ENCODE results near the gene DLG5.

Gene DLG5

GRCh38 chr10:77859200-77859864, 67.2 kb downstream of the DLG5 start:
- TF ChIP-seq CREB1 (IDR thresholded peaks at IDR 0.05; ENCODE audit: low read depth) = no peak
- TF ChIP-seq REST (IDR thresholded peaks at IDR 0.05; ENCODE audit: low read depth) = no peak
- TF ChIP-seq NFIC (IDR thresholded peaks at IDR 0.05) = no peak

- TF ChIP-seq NFIC (IDR thresholded peaks at IDR 0.05) (peak; percentile 62), REST (IDR thresholded peaks at IDR 0.05; ENCODE audit: low read depth) (no peak), EGR1 (IDR thresholded peaks at IDR 0.05) (no peak), TCF12 (IDR thresholded peaks at IDR 0.05; ENCODE audit: low read depth) (peak; percentile 80), TAF1 (IDR thresholded peaks at IDR 0.05; ENCODE audit: low read depth) (no peak), CREB1 (IDR thresholded peaks at IDR 0.05; ENCODE audit: low read depth) (peak; percentile 83), EP300 (IDR thresholded peaks at IDR 0.05; ENCODE audit: borderline replicate concordance) (peak; percentile 68), MAX (IDR thresholded peaks at IDR 0.05) (peak; percentile 87), RAD21 (IDR thresholded peaks at IDR 0.05; ENCODE audit: low read depth) (peak; percentile 22; the same call in 1 of the 2 replicates), ZBTB7A (IDR thresholded peaks at IDR 0.05; ENCODE audit: low read depth) (no peak), TEAD4 (IDR thresholded peaks at IDR 0.05) (peak; percentile 57), FOXM1 (IDR thresholded peaks at IDR 0.05; ENCODE audit: borderline replicate concordance, low read depth) (0 out of 2 replicates have a peak, but pooled peaks have one; percentile 38), CEBPB (IDR thresholded peaks at IDR 0.05) (peak; percentile 97), YY1 (IDR thresholded peaks at IDR 0.05; ENCODE audit: low read depth) (peak; percentile 75; the same call in 1 of the 2 replicates), USF1 (IDR thresholded peaks at IDR 0.05) (peak; percentile 55)
Measured at GRCh38 chr10:77857272-77857671, 69.3 kb downstream of the DLG5 start.

GRCh38 chr10:77856566-77856965, 70.0 kb downstream of the DLG5 start:
- TF ChIP-seq CEBPB (IDR thresholded peaks at IDR 0.05) = no peak
- no peak for TF ChIP-seq NFIC (IDR thresholded peaks at IDR 0.05)
- no peak for TF ChIP-seq FOXM1 (IDR thresholded peaks at IDR 0.05; ENCODE audit: borderline replicate concordance, low read depth)
- no peak for TF ChIP-seq REST (IDR thresholded peaks at IDR 0.05; ENCODE audit: low read depth)
- TF ChIP-seq TEAD4 (IDR thresholded peaks at IDR 0.05) = no peak
- no peak for TF ChIP-seq ZBTB7A (IDR thresholded peaks at IDR 0.05; ENCODE audit: low read depth)
- no peak for TF ChIP-seq EGR1 (IDR thresholded peaks at IDR 0.05)
- TF ChIP-seq TCF12 (IDR thresholded peaks at IDR 0.05; ENCODE audit: low read depth) = no peak
- no peak for TF ChIP-seq CREB1 (IDR thresholded peaks at IDR 0.05; ENCODE audit: low read depth)
- TF ChIP-seq EP300 (IDR thresholded peaks at IDR 0.05; ENCODE audit: borderline replicate concordance) = no peak
- TF ChIP-seq TAF1 (IDR thresholded peaks at IDR 0.05; ENCODE audit: low read depth) = no peak
- no peak for TF ChIP-seq RAD21 (IDR thresholded peaks at IDR 0.05; ENCODE audit: low read depth)
- TF ChIP-seq MAX (IDR thresholded peaks at IDR 0.05) = no peak
- no peak for TF ChIP-seq USF1 (IDR thresholded peaks at IDR 0.05)
- TF ChIP-seq YY1 (IDR thresholded peaks at IDR 0.05; ENCODE audit: low read depth) = no peak

- TF ChIP-seq NFIC (IDR thresholded peaks at IDR 0.05) = no peak
- no peak for TF ChIP-seq USF1 (IDR thresholded peaks at IDR 0.05)
- no peak for TF ChIP-seq ZBTB7A (IDR thresholded peaks at IDR 0.05; ENCODE audit: low read depth)
- TF ChIP-seq TAF1 (IDR thresholded peaks at IDR 0.05; ENCODE audit: low read depth) = no peak
- no peak for TF ChIP-seq CREB1 (IDR thresholded peaks at IDR 0.05; ENCODE audit: low read depth)
- TF ChIP-seq EGR1 (IDR thresholded peaks at IDR 0.05) = no peak
Measured at GRCh38 chr10:77855404-77856155, 71.0 kb downstream of the DLG5 start.
